ENCODE data around the gene ZNF138. TPM values are rescaled to one million over a fixed set of nuclear protein-coding genes. Genes with fewer than 3 reads are reported as not detected.
"Not testable (repeated sequence)": the region's sequence is repeated elsewhere in the genome, so short reads cannot be mapped to it uniquely, and the experiment has no call there.

ZNF138 gene
- total RNA-seq, 1 experiment from 2014 or later, result 8.4 TPM

- intact Hi-C loops (cut with micrococcal nuclease; ENCODE audit: unreplicated experiment), result no loop called here
- ChIA-PET POLR2A (ENCODE audit: unreplicated experiment) (no interaction called here), CTCF (no interaction called here)
- H4K20me1 ChIP-seq (ENCODE audit: insufficient read depth), result no peaks in the 10 kb centered on the region
- TF ChIP-seq EZH2 (IDR thresholded peaks at IDR 0.05; ENCODE audit: low read depth) (no peak), CTCF (conservative IDR thresholded peaks at IDR 0.05) (no peak)
- H3K79me2 ChIP-seq (ENCODE audit: low read depth), result peaks cover 18% of the 10 kb centered on the region
- H3K36me3 ChIP-seq (ENCODE audit: low read depth), result peaks cover 4% of the 10 kb centered on the region; the same call in 1 of the 2 replicates
- no peaks in the 10 kb centered on the region for H3F3A ChIP-seq (ENCODE audit: insufficient read depth, low read depth)
- no peaks in the 10 kb centered on the region for H3K9me2 ChIP-seq (ENCODE audit: insufficient read depth)
- H3K4me1 ChIP-seq (replicated peaks; ENCODE audit: insufficient read depth), result peaks cover 9% of the 10 kb centered on the region; the same call in 1 of the 2 replicates
- H3K27me3 ChIP-seq (ENCODE audit: insufficient read depth, low read depth), result no peaks in the 10 kb centered on the region
- H3K4me3 ChIP-seq, result peak overlapping the region; percentile 87
- no peaks in the 10 kb centered on the region for H3K9me3 ChIP-seq (ENCODE audit: insufficient read depth, low read depth)
- peak overlapping the region; percentile 99 for H2AFZ ChIP-seq
- no peak for DNase-seq
- H3K27ac ChIP-seq, result no peak overlapping the region
- peak overlapping the region; percentile 89 for H3K4me2 ChIP-seq
- BruUV-seq (replicated peaks), result no TSS peak
These were observed 948 bp downstream of the ZNF138 start for GRCh38 chr7:64795176-64795575.

GRCh38 chr7:64799169-64799568, 4.9 kb downstream of the ZNF138 start:
- H3K4me1 ChIP-seq (replicated peaks; ENCODE audit: insufficient read depth), result not testable (repeated sequence)

GRCh38 chr7:64802699-64803098, 8.5 kb downstream of the ZNF138 start:
- Histone ChIP-seq H3K4me2 (no peak overlapping the region), H3K4me3 (no peak overlapping the region), H3K36me3 (ENCODE audit: low read depth) (peaks cover 4% of the 10 kb centered on the region), H3K9me3 (ENCODE audit: insufficient read depth, low read depth) (no peaks in the 10 kb centered on the region), H2AFZ (no peak overlapping the region), H3K9me2 (ENCODE audit: insufficient read depth) (no peaks in the 10 kb centered on the region), H3K4me1 (replicated peaks; ENCODE audit: insufficient read depth) (no peaks in the 10 kb centered on the region), H3F3A (ENCODE audit: insufficient read depth, low read depth) (no peaks in the 10 kb centered on the region), H3K27ac (no peak overlapping the region), H4K20me1 (ENCODE audit: insufficient read depth) (no peaks in the 10 kb centered on the region; the same call in 1 of the 2 replicates), H3K27me3 (ENCODE audit: insufficient read depth, low read depth) (no peaks in the 10 kb centered on the region), H3K79me2 (ENCODE audit: low read depth) (no peaks in the 10 kb centered on the region)
- CTCF ChIA-PET, result no interaction called here
- POLR2A ChIA-PET (ENCODE audit: unreplicated experiment), result no interaction called here
- no peak for TF ChIP-seq EZH2 (IDR thresholded peaks at IDR 0.05; ENCODE audit: low read depth)
- TF ChIP-seq CTCF (conservative IDR thresholded peaks at IDR 0.05), result no peak
- DNase-seq, result no peak
- intact Hi-C loops (cut with micrococcal nuclease; ENCODE audit: unreplicated experiment), result no loop called here
- no TSS peak for BruUV-seq (replicated peaks)

More at GRCh38 chr7:64799169-64799568, 4.9 kb downstream of the ZNF138 start:
- H3F3A ChIP-seq (ENCODE audit: insufficient read depth, low read depth); H4K20me1 ChIP-seq (ENCODE audit: insufficient read depth); H3K36me3 ChIP-seq (ENCODE audit: low read depth); intact Hi-C loops (cut with micrococcal nuclease; ENCODE audit: unreplicated experiment); H3K9me2 ChIP-seq (ENCODE audit: insufficient read depth); DNase-seq; H3K27me3 ChIP-seq (ENCODE audit: insufficient read depth, low read depth); H3K9me3 ChIP-seq (ENCODE audit: insufficient read depth, low read depth); H3K4me3 ChIP-seq; BruUV-seq (replicated peaks); H3K4me2 ChIP-seq; H2AFZ ChIP-seq; H3K27ac ChIP-seq: not testable (repeated sequence)
- ChIA-PET POLR2A (ENCODE audit: unreplicated experiment) (interaction anchor here (0.6 to 0.7 kb wide), 2 partner anchors 77 to 236 kb away, joined by 3 to 7 read pairs; partner anchors contain the start of gene ZNF680), CTCF (interaction anchor here (0.7 kb wide), 1 partner anchor 283 kb away, joined by 4 read pairs; no protein-coding TSS in a partner anchor)
- H3K79me2 ChIP-seq (ENCODE audit: low read depth), result peaks cover 18% of the 10 kb centered on the region
